ENCODE data around the gene TRIM69.
"Not testable (repeated sequence)": the region's sequence is repeated elsewhere in the genome, so short reads cannot be mapped to it uniquely, and the experiment has no call there.

The TRIM69 gene

GRCh38 chr15:44736181-44736765 lies at the start of gene TRIM69:
Gene TRIM69 (plus strand): TSS chr15:44736528. CDS start chr15:44736705, 177 bp downstream.
- H3K9me3 ChIP-seq (ENCODE audit: control insufficient read depth in 1 of 2, low read length in 2 of 2), result no peaks in the 10 kb centered on the region
- H3K27me3 ChIP-seq (ENCODE audit: low read depth, low read length), result no peaks in the 10 kb centered on the region
- H3K27ac ChIP-seq (ENCODE audit: low read length), result peak within 1 kb of the TSS; percentile 53
- H3K4me1 ChIP-seq (ENCODE audit: control insufficient read depth in 1 of 2, insufficient read depth in 2 of 2, low read length in 2 of 2), result peaks cover 0 to 4% of the 10 kb centered on the region in 2 donors
- peaks cover 8 to 11% of the 10 kb centered on the region in 2 donors for H3K36me3 ChIP-seq (ENCODE audit: control insufficient read depth in 1 of 2, insufficient read depth in 2 of 2, low read length in 2 of 2)
- H3K4me3 ChIP-seq (ENCODE audit: low read depth in 1 of 2, low read length in 2 of 2), result no peak within 1 kb of the TSS

DNA sequence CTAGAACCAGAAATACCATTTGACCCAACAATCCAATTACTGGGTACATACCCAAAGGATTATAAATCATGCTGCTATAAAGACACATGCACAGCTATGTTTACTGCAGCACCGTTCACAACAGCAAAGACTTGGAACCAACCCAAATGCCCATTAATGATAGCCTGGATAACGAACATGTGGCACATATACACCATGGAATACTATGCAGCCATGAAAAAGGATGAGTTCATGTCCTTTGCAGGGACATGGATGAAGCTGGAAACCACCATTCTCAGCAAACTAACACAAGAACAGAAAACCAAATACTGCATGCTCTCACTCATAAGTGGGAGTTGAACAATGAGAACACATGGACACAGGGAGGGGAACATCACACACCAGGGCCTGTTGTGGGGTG lies 47.0 kb upstream of the TRIM69 start:
- not testable (repeated sequence) for H3K9me3 ChIP-seq (ENCODE audit: control insufficient read depth in 1 of 2, low read length in 2 of 2); H3K27me3 ChIP-seq (ENCODE audit: low read depth, low read length); H3K36me3 ChIP-seq (ENCODE audit: control insufficient read depth in 1 of 2, insufficient read depth in 2 of 2, low read length in 2 of 2); H3K4me3 ChIP-seq (ENCODE audit: low read depth in 1 of 2, low read length in 2 of 2); H3K27ac ChIP-seq (ENCODE audit: low read length); H3K4me1 ChIP-seq (ENCODE audit: control insufficient read depth in 1 of 2, insufficient read depth in 2 of 2, low read length in 2 of 2)

GRCh38 chr15:44690245-44690644 lies 46.1 kb upstream of the TRIM69 start:
- H3K4me3 ChIP-seq (ENCODE audit: low read depth in 1 of 2, low read length in 2 of 2); H3K4me1 ChIP-seq (ENCODE audit: control insufficient read depth in 1 of 2, insufficient read depth in 2 of 2, low read length in 2 of 2); H3K9me3 ChIP-seq (ENCODE audit: control insufficient read depth in 1 of 2, low read length in 2 of 2); H3K27ac ChIP-seq (ENCODE audit: low read length); H3K36me3 ChIP-seq (ENCODE audit: control insufficient read depth in 1 of 2, insufficient read depth in 2 of 2, low read length in 2 of 2); H3K27me3 ChIP-seq (ENCODE audit: low read depth, low read length): not testable (repeated sequence)

- no peaks in the 10 kb centered on the region for H3K36me3 ChIP-seq (ENCODE audit: control insufficient read depth in 1 of 2, insufficient read depth in 2 of 2, low read length in 2 of 2)
- H3K9me3 ChIP-seq (ENCODE audit: control insufficient read depth in 1 of 2, low read length in 2 of 2), result no peaks in the 10 kb centered on the region
- H3K27me3 ChIP-seq (ENCODE audit: low read depth, low read length), result no peaks in the 10 kb centered on the region
- no peak overlapping the region for H3K27ac ChIP-seq (ENCODE audit: low read length)
- no peaks in the 10 kb centered on the region for H3K4me1 ChIP-seq (ENCODE audit: control insufficient read depth in 1 of 2, insufficient read depth in 2 of 2, low read length in 2 of 2)
- H3K4me3 ChIP-seq (ENCODE audit: low read depth in 1 of 2, low read length in 2 of 2), result no peak overlapping the region
Observed at GRCh38 chr15:44692659-44693058, 43.7 kb upstream of the TRIM69 start.

GRCh38 chr15:44694416-44694815 lies 41.9 kb upstream of the TRIM69 start:
- H3K27ac ChIP-seq (ENCODE audit: low read length), result no peak overlapping the region
- no peaks in the 10 kb centered on the region for H3K36me3 ChIP-seq (ENCODE audit: control insufficient read depth in 1 of 2, insufficient read depth in 2 of 2, low read length in 2 of 2)
- H3K27me3 ChIP-seq (ENCODE audit: low read depth, low read length), result no peaks in the 10 kb centered on the region
- H3K4me3 ChIP-seq (ENCODE audit: low read depth in 1 of 2, low read length in 2 of 2), result no peak overlapping the region
- no peaks in the 10 kb centered on the region for H3K4me1 ChIP-seq (ENCODE audit: control insufficient read depth in 1 of 2, insufficient read depth in 2 of 2, low read length in 2 of 2)
- H3K9me3 ChIP-seq (ENCODE audit: control insufficient read depth in 1 of 2, low read length in 2 of 2), result no peaks in the 10 kb centered on the region

DNA sequence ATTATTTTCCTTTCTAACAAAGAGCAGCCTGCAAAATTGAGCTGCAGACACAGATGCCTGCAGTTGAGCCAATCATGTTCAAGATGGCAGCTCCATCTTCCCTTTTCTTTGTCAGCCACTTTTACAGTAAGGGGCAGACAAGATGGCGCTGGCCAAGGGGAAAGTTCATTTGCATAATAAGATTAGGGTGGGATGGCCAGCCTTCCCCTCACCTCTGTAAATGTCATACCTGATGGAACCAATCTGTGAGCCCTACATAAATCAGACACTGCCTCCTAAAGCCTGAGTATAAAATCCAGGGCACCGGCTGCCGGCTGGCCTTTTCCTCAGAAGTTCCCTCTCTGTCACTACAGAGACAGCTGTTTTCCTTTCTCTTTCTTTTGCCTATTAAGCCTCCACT lies 41.0 kb upstream of the TRIM69 start:
- Histone ChIP-seq H3K36me3 (ENCODE audit: control insufficient read depth in 1 of 2, insufficient read depth in 2 of 2, low read length in 2 of 2) (no peaks in the 10 kb centered on the region), H3K27ac (ENCODE audit: low read length) (no peak overlapping the region), H3K4me3 (ENCODE audit: low read depth in 1 of 2, low read length in 2 of 2) (no peak overlapping the region), H3K9me3 (ENCODE audit: control insufficient read depth in 1 of 2, low read length in 2 of 2) (no peaks in the 10 kb centered on the region), H3K27me3 (ENCODE audit: low read depth, low read length) (no peaks in the 10 kb centered on the region), H3K4me1 (ENCODE audit: control insufficient read depth in 1 of 2, insufficient read depth in 2 of 2, low read length in 2 of 2) (no peaks in the 10 kb centered on the region)

DNA sequence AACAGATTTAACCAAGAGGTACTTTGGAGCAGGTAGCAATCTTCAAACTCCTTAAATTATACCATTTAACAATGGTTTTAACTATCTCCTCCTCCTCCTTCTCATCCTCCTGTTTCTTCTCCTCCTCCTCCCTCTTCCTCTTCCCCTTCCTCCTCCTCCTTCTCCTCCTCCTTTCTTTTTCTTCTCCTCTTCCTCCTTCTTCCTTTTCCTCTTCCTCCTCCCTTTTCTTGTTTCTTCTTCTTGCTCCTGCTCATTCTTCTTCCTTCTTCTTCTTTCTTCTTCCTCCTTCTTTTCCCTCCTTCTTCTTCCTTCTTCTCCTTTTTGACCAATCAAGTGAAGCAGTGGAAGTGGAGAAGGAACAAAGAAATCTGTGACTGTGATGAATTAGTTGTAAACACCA lies 39.3 kb upstream of the TRIM69 start:
- no peaks in the 10 kb centered on the region for H3K4me1 ChIP-seq (ENCODE audit: control insufficient read depth in 1 of 2, insufficient read depth in 2 of 2, low read length in 2 of 2)

DNA sequence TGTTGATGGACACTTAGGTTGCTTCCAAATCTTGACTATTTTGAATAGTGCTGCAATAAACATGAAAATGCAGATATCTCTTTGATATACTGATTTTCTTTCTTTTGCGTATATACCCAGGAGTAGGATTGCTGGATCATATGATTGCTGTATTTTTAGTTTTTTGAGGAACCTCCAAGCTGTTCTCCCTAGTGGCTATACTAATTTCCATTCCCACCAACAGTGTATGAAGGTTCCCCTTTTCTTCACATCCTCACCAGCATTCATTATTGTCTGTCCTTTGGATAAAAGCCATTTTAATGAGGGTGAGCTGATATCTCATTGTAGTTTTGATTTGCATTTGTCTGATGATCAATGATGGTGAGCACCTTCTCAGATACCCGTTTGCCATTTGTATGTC lies 37.7 kb upstream of the TRIM69 start:
- H3K4me3 ChIP-seq (ENCODE audit: low read depth in 1 of 2, low read length in 2 of 2), result no peak overlapping the region

More for the DNA sequence above, 39.3 kb upstream of the TRIM69 start:
- Histone ChIP-seq H3K9me3 (ENCODE audit: control insufficient read depth in 1 of 2, low read length in 2 of 2) (no peaks in the 10 kb centered on the region), H3K4me3 (ENCODE audit: low read depth in 1 of 2, low read length in 2 of 2) (no peak overlapping the region), H3K36me3 (ENCODE audit: control insufficient read depth in 1 of 2, insufficient read depth in 2 of 2, low read length in 2 of 2) (no peaks in the 10 kb centered on the region), H3K27ac (ENCODE audit: low read length) (no peak overlapping the region), H3K27me3 (ENCODE audit: low read depth, low read length) (no peaks in the 10 kb centered on the region)

DNA sequence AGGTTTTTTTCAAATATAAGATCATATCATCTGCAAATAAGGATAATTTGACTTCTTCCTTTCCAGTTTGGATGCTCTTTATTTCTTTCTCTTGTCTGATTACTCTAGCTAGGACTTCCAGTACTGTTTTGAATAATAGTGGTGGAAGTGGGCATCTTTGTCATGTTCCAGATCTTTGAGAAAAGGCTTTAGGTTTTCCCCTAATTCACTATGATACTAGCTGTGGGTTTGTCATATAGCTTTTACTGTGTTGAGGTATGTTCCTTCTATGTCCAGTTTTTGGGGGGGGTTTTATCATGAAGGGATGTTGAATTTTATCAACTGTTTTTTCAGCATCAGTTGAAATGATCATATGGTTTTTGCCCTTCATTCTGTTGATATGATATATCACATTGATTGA lies 35.7 kb upstream of the TRIM69 start:
- H3K36me3 ChIP-seq (ENCODE audit: control insufficient read depth in 1 of 2, insufficient read depth in 2 of 2, low read length in 2 of 2); H3K27me3 ChIP-seq (ENCODE audit: low read depth, low read length); H3K9me3 ChIP-seq (ENCODE audit: control insufficient read depth in 1 of 2, low read length in 2 of 2); H3K4me3 ChIP-seq (ENCODE audit: low read depth in 1 of 2, low read length in 2 of 2); H3K4me1 ChIP-seq (ENCODE audit: control insufficient read depth in 1 of 2, insufficient read depth in 2 of 2, low read length in 2 of 2); H3K27ac ChIP-seq (ENCODE audit: low read length): not testable (repeated sequence)

More for the DNA sequence above, 37.7 kb upstream of the TRIM69 start:
- H3K27ac ChIP-seq (ENCODE audit: low read length), result no peak overlapping the region
- H3K36me3 ChIP-seq (ENCODE audit: control insufficient read depth in 1 of 2, insufficient read depth in 2 of 2, low read length in 2 of 2), result no peaks in the 10 kb centered on the region
- H3K4me1 ChIP-seq (ENCODE audit: control insufficient read depth in 1 of 2, insufficient read depth in 2 of 2, low read length in 2 of 2), result no peaks in the 10 kb centered on the region
- no peaks in the 10 kb centered on the region for H3K9me3 ChIP-seq (ENCODE audit: control insufficient read depth in 1 of 2, low read length in 2 of 2)
- H3K27me3 ChIP-seq (ENCODE audit: low read depth, low read length), result no peaks in the 10 kb centered on the region

- H3K9me3 ChIP-seq (ENCODE audit: control insufficient read depth in 1 of 2, low read length in 2 of 2), result no peaks in the 10 kb centered on the region
- H3K36me3 ChIP-seq (ENCODE audit: control insufficient read depth in 1 of 2, insufficient read depth in 2 of 2, low read length in 2 of 2), result no peaks in the 10 kb centered on the region
- H3K4me1 ChIP-seq (ENCODE audit: control insufficient read depth in 1 of 2, insufficient read depth in 2 of 2, low read length in 2 of 2), result no peaks in the 10 kb centered on the region
- no peak overlapping the region for H3K4me3 ChIP-seq (ENCODE audit: low read depth in 1 of 2, low read length in 2 of 2)
- H3K27me3 ChIP-seq (ENCODE audit: low read depth, low read length), result no peaks in the 10 kb centered on the region
- H3K27ac ChIP-seq (ENCODE audit: low read length), result no peak overlapping the region
Observed at GRCh38 chr15:44705986-44706385, 30.3 kb upstream of the TRIM69 start.

DNA sequence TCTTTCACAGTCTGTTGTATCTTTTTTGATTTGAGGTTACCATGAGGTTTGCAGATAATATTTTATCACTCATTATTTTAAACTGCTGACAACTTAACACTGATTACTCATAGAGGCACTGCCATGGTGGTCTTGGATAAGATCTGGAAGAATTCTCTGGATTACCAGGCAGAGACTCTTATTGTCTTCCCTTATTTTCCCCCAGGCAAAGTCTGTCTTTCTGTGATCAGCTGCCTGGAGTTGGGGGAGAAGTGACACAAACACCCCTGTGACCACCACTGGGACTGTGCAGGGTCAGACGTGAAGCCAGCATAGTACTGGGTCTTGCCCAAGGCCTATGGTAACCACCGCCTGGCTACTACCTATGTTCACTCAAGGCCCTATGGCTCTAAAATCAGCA lies 29.9 kb upstream of the TRIM69 start:
- no peaks in the 10 kb centered on the region for H3K36me3 ChIP-seq (ENCODE audit: control insufficient read depth in 1 of 2, insufficient read depth in 2 of 2, low read length in 2 of 2)
- H3K4me3 ChIP-seq (ENCODE audit: low read depth in 1 of 2, low read length in 2 of 2), result no peak overlapping the region
- no peaks in the 10 kb centered on the region for H3K27me3 ChIP-seq (ENCODE audit: low read depth, low read length)
- no peaks in the 10 kb centered on the region for H3K4me1 ChIP-seq (ENCODE audit: control insufficient read depth in 1 of 2, insufficient read depth in 2 of 2, low read length in 2 of 2)
- H3K27ac ChIP-seq (ENCODE audit: low read length), result no peak overlapping the region
- no peaks in the 10 kb centered on the region for H3K9me3 ChIP-seq (ENCODE audit: control insufficient read depth in 1 of 2, low read length in 2 of 2)

DNA sequence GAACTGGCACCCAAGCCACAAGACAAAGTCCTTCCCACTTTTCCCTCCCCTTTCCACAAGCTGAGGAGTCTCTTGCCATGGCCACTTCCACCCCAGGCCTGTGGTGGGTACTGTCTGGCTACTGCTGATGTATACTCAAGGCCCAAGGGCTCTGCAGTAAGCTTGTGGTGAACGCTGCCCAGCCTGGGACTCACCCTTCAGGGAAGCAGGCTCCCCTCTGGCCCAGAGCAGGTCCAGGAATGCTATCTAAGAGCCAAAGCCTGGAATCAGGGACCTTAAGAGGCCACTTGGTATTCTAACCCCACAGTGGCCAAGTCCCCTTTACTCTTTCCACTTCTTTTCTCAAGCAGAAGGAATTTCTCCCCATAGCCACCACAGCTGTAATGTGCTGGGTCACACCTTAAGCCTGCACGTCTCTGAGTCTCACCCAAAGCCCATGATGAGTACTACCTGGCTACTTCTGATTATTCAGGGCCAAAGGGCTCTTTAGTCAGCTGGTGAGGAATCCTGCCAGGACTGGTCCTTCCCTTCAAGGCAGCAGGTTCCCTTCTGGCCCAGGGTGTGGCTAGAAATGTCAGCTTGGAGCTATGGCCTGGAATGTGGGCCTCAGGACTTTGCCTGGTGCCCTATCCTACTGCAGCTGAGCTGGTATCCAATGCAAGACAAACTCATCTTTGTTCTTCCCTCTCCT lies 29.2 kb upstream of the TRIM69 start:
- Histone ChIP-seq H3K27ac (ENCODE audit: low read length) (no peak overlapping the region), H3K4me1 (ENCODE audit: control insufficient read depth in 1 of 2, insufficient read depth in 2 of 2, low read length in 2 of 2) (no peaks in the 10 kb centered on the region), H3K27me3 (ENCODE audit: low read depth, low read length) (no peaks in the 10 kb centered on the region), H3K36me3 (ENCODE audit: control insufficient read depth in 1 of 2, insufficient read depth in 2 of 2, low read length in 2 of 2) (no peaks in the 10 kb centered on the region), H3K9me3 (ENCODE audit: control insufficient read depth in 1 of 2, low read length in 2 of 2) (no peaks in the 10 kb centered on the region), H3K4me3 (ENCODE audit: low read depth in 1 of 2, low read length in 2 of 2) (no peak overlapping the region)

Data from muscle layer of duodenum (tissue), 2 donors.